Measurements from ENCODE around the gene SSBP4.

SSBP4 gene

GRCh38 chr19:18422530-18423191, 3.5 kb downstream of the SSBP4 start:
- no peak for DNase-seq

- DNase-seq: no peak
Observed at GRCh38 chr19:18423258-18424020, 4.2 kb downstream of the SSBP4 start.

DNA sequence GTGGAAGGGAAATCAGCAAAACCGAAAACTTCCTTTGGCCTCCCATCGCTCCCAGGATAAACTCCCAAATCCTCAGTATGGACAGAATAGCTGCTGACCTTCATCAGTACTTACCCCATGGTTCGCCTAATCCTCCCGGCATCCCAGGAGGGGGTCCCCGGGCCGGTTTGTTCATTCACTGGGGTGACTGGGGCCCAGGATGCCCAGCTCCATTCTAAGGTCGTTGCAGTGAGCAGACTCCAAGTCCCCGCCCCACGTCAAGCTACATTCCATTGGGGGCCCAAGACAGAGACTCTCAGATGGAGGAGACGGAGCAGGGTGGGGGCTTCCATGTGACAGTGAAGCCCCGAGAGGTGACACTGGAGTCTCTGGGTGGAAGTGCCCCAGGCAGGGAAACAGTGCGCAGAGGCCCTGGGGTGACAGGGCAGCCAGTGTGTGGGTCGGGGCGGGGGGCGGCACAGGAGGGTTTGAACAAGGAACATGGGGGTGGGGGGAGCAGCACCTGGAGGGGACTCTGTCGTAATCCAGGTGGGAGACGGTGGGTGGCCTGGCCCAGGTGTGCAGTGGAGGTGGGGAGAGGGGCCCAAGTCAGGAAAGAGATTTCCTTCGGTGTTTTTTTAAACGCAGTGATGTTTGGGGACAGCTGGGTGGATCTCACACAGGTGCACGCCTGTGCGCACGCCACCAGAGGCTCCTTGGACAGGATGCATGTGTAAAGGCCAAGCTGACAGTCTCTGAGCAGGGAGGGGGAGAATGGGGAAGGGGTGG, 5.1 kb downstream of the SSBP4 start:
- DNase-seq: no peak

DNA sequence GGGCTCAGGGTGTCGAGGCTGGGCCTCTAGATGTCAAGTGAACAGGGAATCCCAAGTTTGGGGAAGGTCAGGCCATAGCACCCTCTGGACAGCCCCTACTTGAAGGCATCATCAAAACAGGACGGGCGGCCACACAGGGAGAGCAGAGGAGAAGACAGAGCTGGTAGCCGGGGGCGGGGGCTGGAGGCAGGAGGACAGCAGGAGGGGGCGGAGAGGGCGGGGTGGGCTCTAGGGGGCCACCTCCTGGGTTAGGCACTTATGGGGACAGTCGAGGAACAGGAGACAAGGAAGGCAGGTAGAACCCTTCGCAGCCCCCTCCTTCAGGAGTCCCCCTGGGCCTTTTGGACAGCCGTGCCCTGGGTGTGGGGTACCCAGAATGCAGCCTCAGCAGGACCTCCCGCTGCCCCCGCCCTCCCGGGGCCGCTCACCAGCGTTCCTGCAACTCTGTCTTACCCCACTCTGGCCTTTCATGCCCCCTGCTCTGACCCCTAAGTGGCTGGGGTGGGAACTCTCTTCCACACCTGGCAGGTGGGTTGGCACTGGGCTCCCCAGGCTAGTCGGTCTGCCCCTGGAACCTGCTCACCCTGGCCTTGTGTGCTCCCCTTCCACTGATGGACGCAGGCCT, 5.8 kb downstream of the SSBP4 start:
- DNase-seq: no peak

- DNase-seq: no peak
Observed at GRCh38 chr19:18425515-18426415, 6.6 kb downstream of the SSBP4 start.

GRCh38 chr19:18426416-18426767, 7.2 kb downstream of the SSBP4 start:
- DNase-seq: no peak

DNA sequence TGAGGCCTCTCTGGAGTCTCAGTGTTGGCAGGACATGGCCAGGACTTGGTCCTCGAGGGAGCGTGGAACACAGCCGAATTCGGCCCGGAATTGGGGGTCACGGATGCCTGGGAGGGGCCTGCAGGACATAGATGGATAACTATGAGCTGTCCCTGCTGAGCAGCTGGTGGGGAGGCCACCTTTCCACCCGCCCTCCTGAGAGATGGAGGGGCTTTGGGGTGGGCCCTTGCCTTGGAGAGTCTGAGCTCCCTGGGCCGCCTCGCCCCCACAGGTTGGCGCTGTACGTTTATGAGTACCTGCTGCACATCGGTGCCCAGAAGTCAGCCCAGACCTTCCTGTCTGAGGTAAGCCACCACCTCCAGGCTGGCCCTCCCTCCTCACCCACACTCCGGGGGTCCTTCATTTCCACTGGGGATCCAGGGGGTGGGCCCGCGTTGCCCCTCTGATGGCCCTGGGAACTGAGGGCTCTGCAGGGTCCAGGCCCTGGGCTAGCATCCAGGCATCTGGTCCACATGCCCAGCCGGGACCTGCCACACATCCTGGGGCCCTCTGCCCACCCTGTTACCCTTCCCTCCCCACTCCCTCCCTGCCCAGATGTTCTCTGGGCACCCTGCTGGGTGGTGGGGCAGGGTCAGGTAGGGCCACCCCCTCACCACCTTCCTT, 8.0 kb downstream of the SSBP4 start:
- no peak for DNase-seq

DNA sequence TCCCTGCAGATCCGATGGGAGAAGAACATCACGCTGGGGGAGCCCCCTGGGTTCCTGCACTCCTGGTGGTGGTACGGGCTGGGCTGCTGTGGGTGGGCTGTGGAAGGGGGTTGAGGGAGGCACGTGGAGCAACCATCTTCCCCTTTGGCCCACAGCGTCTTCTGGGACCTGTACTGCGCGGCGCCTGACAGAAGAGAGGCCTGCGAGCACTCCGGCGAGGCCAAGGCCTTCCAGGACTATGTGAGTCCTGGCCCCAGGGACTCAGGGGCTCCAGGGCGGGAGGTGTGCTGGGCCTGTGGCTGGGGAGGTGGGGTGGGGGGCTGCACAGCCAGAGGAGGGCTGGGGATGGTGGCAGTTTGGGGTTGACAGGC, 8.5 kb downstream of the SSBP4 start:
- no peak for DNase-seq

DNA sequence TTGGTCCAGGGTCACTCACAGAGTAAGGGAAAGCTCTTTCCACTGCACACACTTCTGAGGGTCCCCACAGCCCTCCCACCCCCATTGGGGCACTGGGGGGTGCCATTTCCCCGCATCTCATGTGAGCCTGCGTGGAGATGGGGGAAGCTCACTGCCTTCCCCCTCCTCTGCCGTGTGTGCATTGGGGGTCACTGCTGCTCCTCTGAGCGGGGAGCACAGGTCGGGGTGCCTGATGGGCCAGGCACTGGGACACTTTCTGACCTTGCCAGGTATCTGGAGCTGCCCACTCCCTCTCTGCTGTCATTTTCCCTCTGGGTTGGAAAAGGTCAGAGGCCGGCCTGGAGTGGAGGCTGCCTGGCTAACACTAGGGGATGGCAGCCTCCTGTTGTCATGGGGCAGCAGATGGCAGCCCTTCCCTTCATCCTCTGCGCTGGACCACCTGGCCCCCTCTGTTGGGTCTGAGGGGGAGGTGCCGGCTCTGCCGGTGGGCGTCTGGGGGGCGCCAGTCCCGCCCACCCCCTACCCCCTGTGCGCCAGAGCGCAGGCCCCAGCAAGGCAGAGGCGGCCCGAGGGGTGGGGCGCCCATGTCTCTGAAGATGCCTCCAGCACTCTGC, 9.1 kb downstream of the SSBP4 start:
- no peak for DNase-seq

- DNase-seq: peak; percentile 48
Observed at GRCh38 chr19:18428787-18429674, 9.8 kb downstream of the SSBP4 start.

DNA sequence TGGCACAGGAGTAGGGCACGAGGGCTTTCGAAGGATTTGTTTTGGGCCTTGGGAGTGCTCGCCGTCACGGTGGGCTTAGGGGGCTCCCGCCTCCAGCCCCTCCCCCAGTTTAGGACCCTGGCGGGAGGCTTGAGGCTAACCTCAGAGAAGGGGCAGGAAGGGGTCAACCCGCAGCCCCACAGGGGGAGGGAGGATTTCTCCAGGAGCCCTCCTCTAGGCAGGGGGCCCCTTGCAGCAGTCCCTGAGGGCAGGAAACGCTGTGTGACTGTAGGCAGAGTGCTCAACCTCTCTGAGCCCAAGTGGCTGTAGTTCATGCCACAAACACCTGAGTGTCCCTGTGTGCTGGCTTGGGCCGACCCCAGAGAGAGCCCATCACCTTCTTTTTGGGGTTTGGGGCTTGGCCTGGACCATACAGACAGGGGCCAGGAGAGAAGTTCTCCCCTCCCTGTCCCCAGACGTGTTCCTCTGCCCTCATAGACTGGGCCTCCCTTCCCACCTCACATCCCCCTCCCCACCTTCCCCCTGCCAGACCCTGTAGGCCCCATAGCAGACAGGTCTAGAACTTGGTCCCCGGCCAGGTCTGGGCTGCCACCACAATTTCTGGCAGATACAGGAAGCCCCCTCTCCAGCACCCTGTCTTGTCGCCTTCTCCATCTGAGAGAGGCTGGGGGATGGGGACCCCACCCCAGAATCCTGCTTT, 10.7 kb downstream of the SSBP4 start:
- no peak for DNase-seq

- no peak for DNase-seq
Observed at GRCh38 chr19:18430417-18431144, 11.4 kb downstream of the SSBP4 start.

DNA sequence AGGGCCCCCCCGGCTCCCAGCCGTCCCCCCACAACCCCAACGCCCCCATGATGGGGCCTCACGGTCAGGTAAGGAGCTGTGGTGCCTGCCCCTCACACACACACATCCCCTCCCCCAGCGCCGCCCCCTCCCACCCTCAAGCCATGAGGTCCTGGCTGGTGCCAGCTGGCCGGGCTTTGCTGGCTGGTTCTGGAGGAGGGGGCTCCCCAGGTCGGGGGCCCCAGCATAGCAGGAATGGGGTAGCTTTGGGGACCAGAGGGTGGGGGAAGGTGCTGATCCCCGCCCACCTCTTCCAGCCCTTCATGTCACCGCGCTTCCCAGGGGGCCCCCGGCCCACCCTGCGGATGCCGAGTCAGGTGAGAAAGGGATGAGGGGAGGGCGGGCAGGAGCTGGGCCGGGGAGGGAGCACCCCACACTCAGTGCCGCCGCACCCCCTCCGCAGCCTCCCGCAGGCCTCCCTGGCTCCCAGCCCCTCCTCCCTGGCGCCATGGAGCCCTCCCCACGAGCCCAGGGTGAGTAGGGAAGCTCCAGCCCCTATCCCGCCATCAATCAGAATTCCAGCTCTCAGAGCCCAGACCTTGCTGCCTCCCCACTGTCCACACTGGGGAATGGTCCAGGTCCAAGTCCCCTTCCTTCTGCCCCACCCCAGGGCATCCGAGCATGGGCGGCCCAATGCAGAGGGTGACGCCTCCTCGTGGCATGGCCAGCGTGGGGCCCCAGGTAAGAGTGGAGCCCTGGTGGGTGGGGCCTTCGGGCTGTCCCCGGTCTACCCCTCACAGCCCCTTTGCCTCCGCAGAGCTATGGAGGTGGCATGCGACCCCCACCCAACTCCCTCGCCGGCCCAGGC, 12.4 kb downstream of the SSBP4 start:
- no peak for DNase-seq

GRCh38 chr19:18432275-18433014, 13.2 kb downstream of the SSBP4 start:
- DNase-seq: no peak

DNA sequence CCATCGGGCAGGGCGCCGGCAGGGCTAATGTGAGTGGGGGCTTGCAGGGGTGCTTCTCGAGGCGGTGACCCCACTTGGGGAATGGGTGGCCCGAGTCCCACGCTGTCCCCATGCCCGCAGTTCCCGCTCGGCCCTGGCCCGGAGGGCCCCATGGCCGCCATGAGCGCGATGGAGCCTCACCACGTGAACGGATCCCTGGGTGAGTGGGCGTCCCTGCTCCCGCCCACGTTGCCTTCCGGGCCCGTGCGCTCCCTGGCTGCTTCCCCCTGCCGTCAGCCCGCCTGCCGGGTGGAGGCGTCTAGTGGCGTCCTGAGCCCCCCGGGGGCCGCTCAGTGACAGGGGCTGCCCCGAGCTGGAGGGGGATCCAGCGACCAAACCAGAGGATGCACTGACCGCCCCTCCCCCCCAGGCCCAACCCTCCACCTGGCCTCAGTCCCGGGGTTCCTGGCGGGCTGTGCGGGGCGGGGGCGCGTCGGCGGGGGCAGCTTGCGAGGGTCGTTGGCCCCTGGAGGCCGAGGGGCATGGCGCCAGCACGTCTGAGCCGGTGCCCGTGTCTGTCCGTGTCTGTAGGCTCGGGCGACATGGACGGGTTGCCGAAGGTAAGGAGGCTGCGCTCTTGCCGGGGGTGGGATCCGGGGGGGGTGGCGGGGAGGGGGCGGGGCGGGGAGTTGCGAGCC, 14.0 kb downstream of the SSBP4 start:
- no peak for DNase-seq

GRCh38 chr19:18433735-18434398, 14.7 kb downstream of the SSBP4 start:
- DNase-seq: no peak

Measured in NCI-H1048 (cell line).